T-cell (primary cell): ENCODE data around the gene PROSER2. TPM values are rescaled to one million over a fixed set of nuclear protein-coding genes. Genes with fewer than 3 reads are reported as not detected.

Experiments
- ATAC-seq, 4 experiments: fragments of 200-7000 bp in 3 of 4; fragments of 150-1000 bp in 1 of 4; cut with Tn5 transposase; replicated peaks in 1 of 4; 1 replicate in 3 of 4; 2 replicates in 1 of 4; pipeline ENCODE4 v1.10.0; 2021; ENCODE audit warnings: moderate library complexity in 3 of 4, mild to moderate bottlenecking in 2 of 4, moderate number of reproducible peaks in 1 of 4
- CTCF ChIA-PET, 2 donors: fragments of 300-600 bp; sonication (Branson Sonifier 250); formaldehyde crosslinking; loops; one replicate each; lab custom pipeline; 2022; ENCODE audit warnings: antibody characterized with exemption in 2 of 2; lab: Charles Lee
- POLR2A ChIA-PET, 2 donors: fragments of 300-600 bp; sonication (Branson Sonifier 250); formaldehyde crosslinking; loops; one replicate each; lab custom pipeline; 2022; ENCODE audit warnings: antibody characterized with exemption in 2 of 2; lab: Charles Lee
- DNase-seq, 35 experiments: peaks; one replicate each; pipeline versions ENCODE4 v3.0.0 to v3.0.0-alpha.2; 2013 to 2023
- H3K27ac ChIP-seq: one replicate; pipeline ENCODE4 v1.5.1; 2013; ENCODE audit warnings: low read length
- H3K27me3 ChIP-seq, 2 experiments: replicated peaks in 1 of 2; 1 replicate in 1 of 2; 2 replicates in 1 of 2; pipeline versions ENCODE4 v1.6.1 to v1.7.0; 2013; ENCODE audit warnings: low read length in 1 of 2, mixed read lengths in 1 of 2; ENCODE audit not compliant: control insufficient read depth in 2 of 2, insufficient read depth in 2 of 2; ENCODE audit errors: extremely low read depth in 1 of 2
- H3K36me3 ChIP-seq, 2 donors: 1 replicate in 1 of 2; 2 replicates in 1 of 2; pipeline versions ENCODE4 v1.6.1 to v1.7.0; 2013; ENCODE audit warnings: low read length in 1 of 2; ENCODE audit not compliant: control insufficient read depth in 2 of 2, insufficient read depth in 1 of 2; ENCODE audit errors: extremely low read depth in 1 of 2
- H3K4me1 ChIP-seq, 2 experiments: 1 replicate in 1 of 2; 2 replicates in 1 of 2; pipeline versions ENCODE4 v1.6.1 to v1.7.0; 2013; ENCODE audit warnings: low read length in 2 of 2, mixed read lengths in 1 of 2; ENCODE audit not compliant: insufficient read depth in 2 of 2, control insufficient read depth in 1 of 2; ENCODE audit errors: extremely low read depth in 1 of 2
- H3K4me3 ChIP-seq, 2 donors: 1 replicate in 1 of 2; 2 replicates in 1 of 2; pipeline versions ENCODE4 v1.5.1 to v1.7.0; 2013; ENCODE audit warnings: mild to moderate bottlenecking in 2 of 2, low read length in 1 of 2, moderate library complexity in 1 of 2; ENCODE audit not compliant: control insufficient read depth in 1 of 2; ENCODE audit errors: extremely low read depth in 1 of 2
- H3K9me3 ChIP-seq: 2 replicates; pipeline ENCODE4 v1.7.0; 2013
- H3K27ac Mint-ChIP-seq, 2 donors: one replicate each; pipeline ENCODE4 v1.8.0; 2020 to 2021; ENCODE audit warnings: mild to moderate bottlenecking in 2 of 2, mixed read lengths in 2 of 2
- H3K27me3 Mint-ChIP-seq, 2 donors: one replicate each; pipeline ENCODE4 v1.8.0; 2021 to 2022; ENCODE audit warnings: mixed read lengths in 2 of 2
- H3K36me3 Mint-ChIP-seq: one replicate; pipeline ENCODE4 v1.8.0; 2021; ENCODE audit warnings: mixed read lengths
- H3K4me1 Mint-ChIP-seq, 3 donors: one replicate each; pipeline ENCODE4 v1.8.0; 2020 to 2022; ENCODE audit warnings: mixed read lengths in 3 of 3, mild to moderate bottlenecking in 1 of 3
- H3K4me3 Mint-ChIP-seq, 3 donors: one replicate each; pipeline ENCODE4 v1.8.0; 2020 to 2022; ENCODE audit warnings: mild to moderate bottlenecking in 3 of 3, mixed read lengths in 3 of 3, moderate library complexity in 3 of 3
- H3K9me3 Mint-ChIP-seq, 3 donors: one replicate each; pipeline ENCODE4 v1.8.0; 2020 to 2022; ENCODE audit warnings: mixed read lengths in 3 of 3
- WGBS: methylation state at CpG from one replicate; pipeline ENCODE4 v1.1.5; 2013; ENCODE audit warnings: missing lambda C conversion rate; ENCODE audit not compliant: insufficient coverage; 5-methylcytosine and 5-hydroxymethylcytosine counted together
- total RNA-seq, 35 experiments: library from RNA in 6 of 35; stranded (reverse) in 6 of 35; fragments of 120-200 nt in 1 of 35; gene quantifications; one replicate each; pipeline versions ENCODE4 v1.2.1 to v1.2.4 and lab custom pipeline; 2013 to 2026

Gene PROSER2
- total RNA-seq, 5 donors from 2014 or later (not counting 1 experiment from before 2014, with no cell fraction given), result 1.7 to 4.8 (median 4.0) TPM

- H3K9me3 Mint-ChIP-seq, result no peaks in the 10 kb centered on the region
- no peaks in the 10 kb centered on the region for H3K36me3 ChIP-seq
- peak overlapping the region in 2 of 3 donors; percentile 55 to 80 for H3K4me3 Mint-ChIP-seq
- H3K36me3 Mint-ChIP-seq, result no peaks in the 10 kb centered on the region
- H3K4me1 Mint-ChIP-seq, result peaks cover 16 to 36% (median 24%) of the 10 kb centered on the region in 3 donors
- peaks cover 13 to 21% of the 10 kb centered on the region in 2 experiments for H3K4me1 ChIP-seq
- no peaks in the 10 kb centered on the region for H3K9me3 ChIP-seq
- H3K27ac ChIP-seq, result peak overlapping the region; percentile 90
- H3K27ac Mint-ChIP-seq, result peak overlapping the region in 1 of 2 donors; percentile 97
- peak in 29 of 35 experiments; percentile 17 to 74 (median 38) for DNase-seq
- ATAC-seq, result peak; percentile 66 to 97 (median 94)
- H3K27me3 Mint-ChIP-seq, result no peaks in the 10 kb centered on the region
- H3K27me3 ChIP-seq, result no peaks in the 10 kb centered on the region
- peak overlapping the region; percentile 34 to 44 for H3K4me3 ChIP-seq
- POLR2A ChIA-PET, result interaction anchor here in 1 of 2 donors (0.6 kb wide), 1 partner anchor 1058 kb away, joined by 3 read pairs; no protein-coding TSS in a partner anchor
- 3% methylated on average over 7 of the region's 13 CpGs for WGBS
- CTCF ChIA-PET, result interaction anchor here in 1 of 2 donors (0.7 kb wide), 1 partner anchor 764 kb away, joined by 4 read pairs; no protein-coding TSS in a partner anchor
Observed at GRCh38 chr10:11863353-11864109, 40.4 kb downstream of the PROSER2 start.

- Mint-ChIP-seq H3K27ac (peak overlapping the region in 1 of 2 donors; percentile 67), H3K27me3 (no peaks in the 10 kb centered on the region)
Observed at GRCh38 chr10:11864727-11865126, 41.6 kb downstream of the PROSER2 start.

GRCh38 chr10:11865561-11865960 is 42.4 kb downstream of the PROSER2 start:
- no peaks in the 10 kb centered on the region for H3K27me3 Mint-ChIP-seq
- no peak overlapping the region for H3K4me3 Mint-ChIP-seq
- Histone ChIP-seq H3K27me3 (no peaks in the 10 kb centered on the region), H3K4me3 (no peak overlapping the region), H3K36me3 (no peaks in the 10 kb centered on the region), H3K4me1 (peaks cover 13 to 21% of the 10 kb centered on the region in 2 experiments), H3K9me3 (no peaks in the 10 kb centered on the region), H3K27ac (no peak overlapping the region)
- ChIA-PET POLR2A (no interaction called here), CTCF (no interaction called here)
- no peak overlapping the region for H3K27ac Mint-ChIP-seq
- 97% methylated on average over 11 of the region's 11 CpGs for WGBS
- DNase-seq, result no peak
- H3K36me3 Mint-ChIP-seq, result no peaks in the 10 kb centered on the region
- no peaks in the 10 kb centered on the region for H3K9me3 Mint-ChIP-seq
- no peak for ATAC-seq
- H3K4me1 Mint-ChIP-seq, result peaks cover 16 to 36% (median 24%) of the 10 kb centered on the region in 3 donors

More at GRCh38 chr10:11864727-11865126, 41.6 kb downstream of the PROSER2 start:
- H3K9me3 ChIP-seq, result no peaks in the 10 kb centered on the region
- no peak overlapping the region for H3K4me3 ChIP-seq
- no peak overlapping the region for H3K27ac ChIP-seq
- H3K36me3 Mint-ChIP-seq, result no peaks in the 10 kb centered on the region
- ChIA-PET POLR2A (no interaction called here), CTCF (no interaction called here)
- WGBS, result 83% methylated on average over 6 of the region's 6 CpGs
- peaks cover 16 to 36% (median 24%) of the 10 kb centered on the region in 3 donors for H3K4me1 Mint-ChIP-seq
- no peak for ATAC-seq
- H3K9me3 Mint-ChIP-seq, result no peaks in the 10 kb centered on the region
- peak overlapping the region in 1 of 3 donors; percentile 55 for H3K4me3 Mint-ChIP-seq
- peaks cover 13 to 21% of the 10 kb centered on the region in 2 experiments for H3K4me1 ChIP-seq
- DNase-seq, result no peak
- H3K27me3 ChIP-seq, result no peaks in the 10 kb centered on the region
- H3K36me3 ChIP-seq, result no peaks in the 10 kb centered on the region

GRCh38 chr10:11866199-11866925 is 43.2 kb downstream of the PROSER2 start:
- Mint-ChIP-seq H3K36me3 (no peaks in the 10 kb centered on the region), H3K27me3 (no peaks in the 10 kb centered on the region), H3K4me3 (no peak overlapping the region), H3K9me3 (no peaks in the 10 kb centered on the region), H3K27ac (no peak overlapping the region), H3K4me1 (peaks cover 19 to 40% (median 28%) of the 10 kb centered on the region in 3 donors)
- 95% methylated on average over 15 of the region's 18 CpGs for WGBS
- ChIA-PET POLR2A (no interaction called here), CTCF (no interaction called here)
- DNase-seq (no peak), ATAC-seq (no peak)
- H3K36me3 ChIP-seq, result no peaks in the 10 kb centered on the region
- H3K9me3 ChIP-seq, result no peaks in the 10 kb centered on the region
- peaks cover 15 to 20% of the 10 kb centered on the region in 2 experiments for H3K4me1 ChIP-seq
- no peaks in the 10 kb centered on the region for H3K27me3 ChIP-seq
- H3K27ac ChIP-seq, result no peak overlapping the region
- H3K4me3 ChIP-seq, result no peak overlapping the region

GRCh38 chr10:11869219-11869618 is 46.1 kb downstream of the PROSER2 start:
- POLR2A ChIA-PET, result interaction anchor here in 1 of 2 donors (0.6 kb wide), 1 partner anchor 400 kb away, joined by 9 read pairs; no protein-coding TSS in a partner anchor
- 92% methylated on average over 8 of the region's 12 CpGs for WGBS
- peaks cover 7 to 13% of the 10 kb centered on the region in 2 experiments for H3K4me1 ChIP-seq
- no peak for ATAC-seq
- Mint-ChIP-seq H3K9me3 (no peaks in the 10 kb centered on the region), H3K27ac (no peak overlapping the region), H3K4me3 (no peak overlapping the region), H3K27me3 (peaks cover 0 to 4% of the 10 kb centered on the region in 2 donors), H3K4me1 (peaks cover 10 to 23% (median 20%) of the 10 kb centered on the region in 3 donors), H3K36me3 (no peaks in the 10 kb centered on the region)
- no peak overlapping the region for H3K27ac ChIP-seq
- CTCF ChIA-PET, result no interaction called here
- no peak for DNase-seq
- H3K36me3 ChIP-seq, result no peaks in the 10 kb centered on the region
- H3K27me3 ChIP-seq, result no peaks in the 10 kb centered on the region
- H3K9me3 ChIP-seq, result no peaks in the 10 kb centered on the region
- H3K4me3 ChIP-seq, result no peak overlapping the region

- POLR2A ChIA-PET, result interaction anchor here in 1 of 2 donors (0.6 kb wide), 1 partner anchor 399 kb away, joined by 9 read pairs; no protein-coding TSS in a partner anchor
- 92% methylated on average over 60 of the region's 78 CpGs for WGBS
- ATAC-seq (no peak), DNase-seq (no peak)
- no peaks in the 10 kb centered on the region for H3K27me3 ChIP-seq
- H3K36me3 ChIP-seq, result no peaks in the 10 kb centered on the region
- CTCF ChIA-PET, result no interaction called here
- H3K4me3 ChIP-seq, result no peak overlapping the region
- H3K27ac ChIP-seq, result no peak overlapping the region
- no peaks in the 10 kb centered on the region for H3K9me3 ChIP-seq
- no peak overlapping the region for H3K27ac Mint-ChIP-seq
- peaks cover 16 to 23% (median 17%) of the 10 kb centered on the region in 3 donors for H3K4me1 Mint-ChIP-seq
- peaks cover 13 to 14% of the 10 kb centered on the region in 2 experiments for H3K4me1 ChIP-seq
- no peaks in the 10 kb centered on the region for H3K9me3 Mint-ChIP-seq
- no peak overlapping the region for H3K4me3 Mint-ChIP-seq
- no peaks in the 10 kb centered on the region for H3K36me3 Mint-ChIP-seq
- peaks cover 0 to 4% of the 10 kb centered on the region in 2 donors for H3K27me3 Mint-ChIP-seq
Observed at GRCh38 chr10:11869743-11870460, 46.7 kb downstream of the PROSER2 start.
